ENCODE data around the gene CACNA2D2.

The CACNA2D2 gene

GRCh38 chr3:50322386-50323091 is 180.9 kb downstream of the CACNA2D2 start, which contains the start of gene HYAL2:
HYAL2 (minus strand) TSS chr3:50322745; CDS start chr3:50320489, 2,256 bp downstream.
- DNase-seq: no peak

- DNase-seq: no peak
These were observed 181.4 kb downstream of the CACNA2D2 start for GRCh38 chr3:50322115-50322385.

- peak; percentile 85 for DNase-seq
These were observed 181.9 kb downstream of the CACNA2D2 start for GRCh38 chr3:50321336-50322114.

- no peak for DNase-seq
These were observed 182.5 kb downstream of the CACNA2D2 start for GRCh38 chr3:50320853-50321335.

GRCh38 chr3:50319894-50320625 is 183.4 kb downstream of the CACNA2D2 start:
- DNase-seq: no peak

- DNase-seq: no peak
These were observed 184.1 kb downstream of the CACNA2D2 start for GRCh38 chr3:50319181-50319893.

- no peak for DNase-seq
These were observed 184.8 kb downstream of the CACNA2D2 start for GRCh38 chr3:50318615-50319014.

- no peak for DNase-seq
These were observed 185.3 kb downstream of the CACNA2D2 start for GRCh38 chr3:50318163-50318562.

- no peak for DNase-seq
These were observed 186.1 kb downstream of the CACNA2D2 start for GRCh38 chr3:50317300-50317699.

- peak; percentile 79 for DNase-seq
These were observed 186.7 kb downstream of the CACNA2D2 start for GRCh38 chr3:50316657-50317242.

GRCh38 chr3:50314816-50315215 is 188.6 kb downstream of the CACNA2D2 start:
- DNase-seq: no peak

GRCh38 chr3:50314342-50314741 is 189.1 kb downstream of the CACNA2D2 start:
- DNase-seq: no peak

All from activated T-cell treated with anti-CD3 and anti-CD28 coated beads, Interleukin-2, amount 50 U/mL, for 1 hour (primary cell).